GM18526 (cell line): Measurements from ENCODE around the gene UTP14C.

Experiments used
- POLR2A ChIP-seq: IDR thresholded peaks from 3 replicates; pipeline ENCODE4 v1.6.1; 2011; ENCODE audit not compliant: insufficient read length; ENCODE audit errors: extremely low read depth

UTP14C gene

DNA sequence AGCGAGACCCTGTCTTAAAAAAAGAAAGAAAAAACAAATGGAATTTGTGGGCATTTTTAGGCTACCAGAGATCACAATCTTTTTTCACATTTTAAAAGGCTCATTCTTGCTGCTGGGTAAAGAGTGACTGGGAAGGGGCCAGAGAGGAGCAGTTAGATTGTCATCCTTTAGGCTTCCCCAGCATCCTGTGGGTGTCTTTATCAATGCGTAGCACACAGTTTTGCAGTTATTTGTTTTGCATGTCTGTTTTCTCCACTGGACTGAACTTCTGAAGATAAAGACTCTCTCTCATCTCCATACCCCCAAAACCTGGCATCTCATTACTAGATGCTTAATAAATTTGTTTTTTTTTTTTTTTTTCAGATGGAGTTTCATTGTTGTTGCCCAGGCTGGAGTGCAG is 2.1 kb upstream of the UTP14C start:
- no peak for TF ChIP-seq POLR2A

DNA sequence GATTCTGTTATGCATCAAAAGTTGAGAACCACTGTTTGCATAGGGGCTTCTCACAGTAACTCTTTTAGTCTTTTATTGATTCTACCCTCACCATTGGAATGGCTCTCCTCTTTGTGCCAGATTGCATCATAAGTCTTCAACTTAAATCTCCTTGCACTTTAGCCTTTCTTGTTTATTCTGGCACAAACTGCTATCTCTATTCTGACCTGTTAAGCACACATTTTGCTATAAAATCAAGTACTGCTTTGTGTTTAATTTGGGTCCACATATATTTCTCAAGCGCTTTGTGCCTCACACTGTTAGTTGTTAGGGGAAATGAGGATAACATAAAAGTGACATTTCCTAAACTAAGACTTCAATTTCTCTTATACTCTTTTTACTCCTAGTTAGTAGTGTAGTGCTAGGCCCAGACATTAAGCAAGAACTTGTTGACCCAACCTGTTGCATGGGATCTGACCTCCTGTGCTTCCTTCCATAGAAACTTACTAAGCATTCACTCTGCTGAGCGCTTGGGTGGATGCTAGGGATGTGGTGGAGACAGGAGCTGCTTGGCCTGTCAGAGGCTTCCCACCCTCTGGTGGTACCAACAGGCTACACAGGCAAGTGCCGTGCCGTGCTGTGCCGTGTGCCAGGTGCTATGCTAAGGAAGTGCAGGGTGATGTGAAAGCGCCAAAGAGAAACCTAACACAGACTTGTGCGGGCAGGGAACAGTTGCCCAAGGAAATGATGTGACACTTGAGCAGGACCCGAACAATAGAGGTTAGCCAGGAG is 1.2 kb downstream of the UTP14C start:
- TF ChIP-seq POLR2A: no peak

DNA sequence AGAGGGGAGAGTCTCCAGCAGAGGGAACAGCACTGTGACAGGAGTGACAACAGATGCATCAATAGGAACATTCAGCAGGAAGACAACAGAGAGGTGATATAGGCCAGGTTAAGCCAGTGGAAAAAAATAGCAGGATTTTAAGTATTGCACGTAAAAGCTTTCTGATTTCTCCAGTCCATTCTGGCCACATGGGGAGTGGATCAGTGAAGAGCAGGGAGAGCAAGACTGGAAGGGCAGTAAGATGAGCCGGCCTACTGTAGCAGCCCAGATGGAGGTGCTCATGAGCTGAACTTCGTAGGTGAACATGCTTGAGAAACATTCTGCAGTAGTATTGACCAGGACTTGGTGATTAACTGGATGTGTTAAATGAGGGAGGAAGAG is 1.7 kb downstream of the UTP14C start:
- TF ChIP-seq POLR2A: no peak

DNA sequence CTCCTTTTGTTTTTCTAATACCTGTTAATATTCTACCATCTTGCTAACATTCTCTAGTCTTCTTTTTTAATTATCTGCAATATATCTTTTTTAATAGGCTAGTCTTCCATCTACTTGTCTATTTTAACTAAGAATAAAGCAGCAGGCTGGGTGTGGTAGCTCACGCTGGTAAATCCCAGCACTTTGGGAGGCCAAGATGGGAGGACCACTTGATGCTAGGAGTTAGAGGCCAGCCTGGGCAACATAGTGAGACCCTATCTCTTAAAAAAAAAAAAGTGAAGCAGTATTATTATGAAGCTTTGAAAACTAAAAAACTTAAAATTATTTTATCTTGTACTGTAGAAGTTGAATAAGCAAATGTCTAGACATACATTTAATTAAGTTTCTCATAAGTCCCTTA is 3.3 kb downstream of the UTP14C start:
- no peak for TF ChIP-seq POLR2A

DNA sequence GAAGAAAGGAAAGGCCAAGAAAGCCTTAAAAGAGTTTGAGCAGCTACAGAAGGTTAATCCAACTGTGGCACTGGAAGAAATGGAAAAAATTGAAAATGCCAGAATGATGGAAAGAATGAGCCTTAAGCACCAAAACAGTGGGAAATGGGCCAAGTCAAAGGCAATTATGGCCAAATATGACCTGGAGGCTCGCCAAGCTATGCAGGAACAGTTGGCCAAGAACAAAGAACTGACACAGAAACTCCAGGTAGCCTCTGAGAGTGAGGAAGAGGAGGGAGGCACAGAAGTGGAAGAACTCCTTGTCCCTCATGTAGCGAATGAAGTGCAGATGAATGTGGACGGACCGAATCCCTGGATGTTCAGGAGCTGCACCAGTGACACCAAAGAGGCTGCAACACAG is 5.1 kb downstream of the UTP14C start:
- TF ChIP-seq POLR2A: no peak

DNA sequence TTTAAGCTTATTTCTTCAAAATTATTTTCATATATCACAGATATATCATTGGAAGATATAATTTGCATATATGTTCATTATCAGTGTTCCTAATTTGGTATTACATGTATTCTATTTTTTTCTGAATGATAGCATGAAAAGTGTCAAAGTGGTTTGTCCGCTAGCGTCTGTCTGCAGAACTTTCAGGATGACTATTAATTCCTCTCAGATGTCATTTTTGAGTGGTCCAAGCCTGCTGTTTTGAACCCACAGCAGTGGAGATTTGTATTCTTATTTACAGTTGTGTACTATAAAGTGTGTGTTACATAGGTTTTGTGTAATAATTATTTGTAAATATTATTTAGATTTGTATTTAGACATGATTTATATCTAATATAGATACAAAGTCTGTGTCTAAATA is 8.5 kb downstream of the UTP14C start:
- TF ChIP-seq POLR2A: no peak

DNA sequence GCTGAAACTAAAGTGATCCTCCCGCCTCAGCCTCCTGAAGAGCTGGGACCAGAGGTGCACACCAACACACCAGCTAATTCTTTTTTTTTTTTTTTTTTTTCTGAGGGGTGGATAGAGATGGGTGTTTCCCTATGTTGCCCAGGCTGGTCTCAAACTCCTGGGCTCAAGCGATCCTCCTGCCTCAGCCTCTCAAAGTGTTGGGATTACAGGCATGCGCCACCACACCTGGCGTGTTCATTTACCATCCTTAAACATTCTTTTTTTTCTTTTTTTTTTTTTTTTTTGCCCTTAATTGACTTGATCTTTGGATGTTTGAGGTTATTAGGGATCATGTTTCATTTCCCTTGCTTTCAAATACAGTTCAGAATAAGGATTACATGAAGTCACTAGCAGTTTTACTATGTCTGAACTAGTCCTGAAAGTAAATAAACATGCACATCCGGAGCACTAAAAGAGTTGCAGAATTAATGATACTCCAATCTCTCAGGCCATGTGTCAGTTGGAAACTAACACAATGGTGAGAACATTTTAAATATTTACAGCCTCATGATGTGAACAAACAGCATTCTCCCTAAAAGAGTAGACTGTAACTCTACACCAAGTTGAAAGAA is 10.2 kb downstream of the UTP14C start:
- TF ChIP-seq POLR2A: no peak

DNA sequence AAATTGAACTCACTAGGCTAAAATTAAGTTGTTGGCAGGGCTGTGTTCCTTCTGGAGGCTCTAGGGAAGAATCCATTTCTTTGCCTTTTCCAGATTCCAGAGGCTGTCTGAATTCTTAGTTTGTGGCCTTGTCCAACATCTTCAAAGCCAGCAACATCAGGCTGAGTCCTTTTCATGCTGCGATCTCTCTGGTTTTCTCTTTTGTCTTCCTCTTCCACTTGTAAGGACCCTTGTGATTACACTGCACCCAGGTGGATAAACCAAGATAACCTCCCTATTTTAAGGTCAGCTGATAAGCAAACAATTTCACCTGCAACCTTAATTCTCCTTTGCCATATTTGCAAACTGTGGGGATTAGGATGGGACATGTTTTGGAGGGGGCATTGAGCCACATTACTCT is 11.5 kb downstream of the UTP14C start:
- no peak for TF ChIP-seq POLR2A

DNA sequence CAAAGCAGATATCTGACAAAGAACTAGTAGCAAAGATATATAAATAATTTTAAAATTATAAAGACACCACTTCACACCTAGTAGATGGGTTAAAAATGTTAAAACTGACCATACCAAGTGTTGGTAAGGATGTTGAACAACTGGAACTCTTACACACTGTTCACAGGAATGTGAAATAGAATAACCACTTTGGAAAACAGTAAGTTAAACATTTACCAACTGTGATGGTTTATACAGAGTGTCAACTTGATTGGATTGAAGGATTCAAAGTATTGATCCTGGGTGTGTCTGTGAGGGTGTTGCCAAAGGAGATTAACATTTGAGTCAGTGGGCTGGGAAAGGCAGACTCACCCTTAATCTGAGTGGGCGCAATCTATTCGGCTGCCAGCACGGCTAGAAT is 19.2 kb downstream of the UTP14C start:
- TF ChIP-seq POLR2A: no peak

DNA sequence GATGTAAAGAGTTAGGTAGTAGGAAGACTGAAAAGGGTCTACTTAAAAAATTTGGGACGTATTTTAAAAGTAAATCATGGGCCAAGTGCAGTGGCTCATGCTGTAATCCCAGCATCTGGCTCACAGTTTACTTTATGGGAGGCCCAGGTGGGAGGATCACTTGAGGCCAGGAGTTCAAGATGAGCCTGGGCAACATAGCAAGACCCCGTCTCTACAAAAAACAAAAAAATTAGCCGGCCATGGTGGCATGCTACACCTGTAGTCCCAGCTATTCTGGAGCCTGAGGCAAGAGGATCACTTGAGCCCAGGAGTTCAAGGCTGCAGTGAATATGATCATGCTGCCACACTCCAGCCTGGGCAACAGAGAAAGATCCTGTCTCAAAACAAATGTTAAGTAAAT is 23.0 kb downstream of the UTP14C start:
- TF ChIP-seq POLR2A: no peak

DNA sequence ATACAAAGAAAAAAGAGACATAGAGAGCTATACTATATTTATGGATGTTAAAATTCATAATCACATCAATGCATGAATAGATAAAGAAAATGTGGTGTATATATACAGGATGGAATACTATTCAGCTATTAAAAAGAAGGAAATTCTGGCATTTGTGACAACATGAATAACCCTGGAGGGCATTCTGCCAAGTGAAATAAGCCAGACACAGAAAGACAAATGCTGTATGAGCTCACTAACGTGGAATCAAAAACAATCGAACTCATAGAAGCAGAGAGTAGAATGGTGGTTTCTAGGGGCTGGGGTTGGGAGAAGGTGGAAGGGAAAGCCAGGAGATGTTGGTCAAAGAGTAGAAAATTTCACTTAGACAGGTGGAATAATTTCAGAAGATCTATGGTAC is 24.0 kb downstream of the UTP14C start:
- TF ChIP-seq POLR2A: no peak

DNA sequence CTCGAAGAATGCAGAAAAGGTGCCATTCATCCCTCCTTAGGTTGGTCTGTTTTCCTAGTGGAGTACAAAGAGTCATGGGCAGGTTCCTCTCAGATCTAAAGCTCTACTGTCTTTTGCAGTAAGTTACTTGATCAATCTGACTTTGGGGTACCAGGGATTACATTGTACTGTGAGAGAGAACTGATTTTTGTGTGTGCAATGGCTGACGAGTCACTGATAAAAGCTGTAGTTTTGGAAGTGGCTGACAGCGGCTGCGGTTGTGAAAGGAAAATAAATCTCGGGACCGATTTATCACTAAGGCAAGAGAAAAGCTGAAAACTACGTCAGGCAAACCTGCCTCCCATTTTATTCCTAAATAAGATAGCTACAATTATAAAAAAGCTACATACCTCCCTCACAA is 26.9 kb downstream of the UTP14C start:
- TF ChIP-seq POLR2A: no peak

DNA sequence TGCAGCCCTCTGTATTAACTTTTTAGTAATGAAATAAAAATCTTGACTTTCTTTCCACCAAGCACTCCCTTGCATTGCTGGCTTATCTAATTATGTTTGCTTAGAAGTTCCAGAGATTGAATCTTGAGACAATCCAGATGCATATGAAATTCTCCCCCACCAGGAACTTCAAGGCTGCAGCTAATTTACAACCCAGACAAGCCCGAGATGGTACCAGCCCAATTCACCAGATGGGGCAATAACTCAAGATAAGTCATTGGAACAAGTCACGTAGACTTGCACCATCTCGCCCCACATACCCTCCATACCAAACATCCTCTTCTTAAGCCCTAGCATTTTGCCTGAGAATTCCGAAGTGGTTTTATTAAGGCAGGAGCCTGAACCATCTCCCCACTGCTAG is 29.0 kb downstream of the UTP14C start:
- no peak for TF ChIP-seq POLR2A

DNA sequence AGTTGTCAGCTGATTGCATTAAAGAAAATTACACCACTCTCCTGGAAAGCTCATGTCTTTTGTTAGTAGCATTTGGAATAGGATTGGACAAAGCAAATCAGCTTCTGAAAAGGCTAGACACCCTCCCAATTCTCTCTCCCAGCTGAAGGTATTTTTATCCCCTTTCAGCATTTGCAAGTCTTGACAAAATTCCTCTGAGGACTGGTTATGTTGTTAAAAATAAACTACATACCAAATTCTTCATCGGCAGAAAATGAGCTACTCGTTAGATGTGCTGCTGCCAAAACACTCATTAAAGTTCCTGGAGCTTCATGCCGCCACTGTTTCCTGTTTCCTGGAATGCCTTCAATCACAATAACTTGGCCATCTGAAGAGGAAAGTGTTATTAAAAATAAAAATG is 37.1 kb downstream of the UTP14C start:
- TF ChIP-seq POLR2A: no peak

DNA sequence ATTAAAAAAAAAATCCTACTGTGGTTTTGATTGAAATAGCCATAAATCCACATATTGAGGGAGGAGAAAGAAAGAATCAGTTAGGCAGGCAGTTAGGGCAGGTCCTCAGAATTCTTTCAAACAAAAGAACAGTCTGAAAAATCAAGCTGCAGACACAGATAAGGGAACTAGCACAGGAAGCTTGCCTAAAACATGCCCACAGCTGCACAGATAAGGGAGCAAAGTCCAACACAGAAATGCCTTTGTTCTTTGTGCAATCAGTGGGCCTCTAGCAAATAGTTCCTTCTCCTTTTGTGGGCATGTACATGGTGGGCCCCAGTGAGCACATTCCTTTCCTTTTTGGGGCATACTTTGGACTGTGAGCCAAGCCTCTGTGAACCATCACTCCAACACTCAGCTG is 42.7 kb downstream of the UTP14C start:
- no peak for TF ChIP-seq POLR2A

DNA sequence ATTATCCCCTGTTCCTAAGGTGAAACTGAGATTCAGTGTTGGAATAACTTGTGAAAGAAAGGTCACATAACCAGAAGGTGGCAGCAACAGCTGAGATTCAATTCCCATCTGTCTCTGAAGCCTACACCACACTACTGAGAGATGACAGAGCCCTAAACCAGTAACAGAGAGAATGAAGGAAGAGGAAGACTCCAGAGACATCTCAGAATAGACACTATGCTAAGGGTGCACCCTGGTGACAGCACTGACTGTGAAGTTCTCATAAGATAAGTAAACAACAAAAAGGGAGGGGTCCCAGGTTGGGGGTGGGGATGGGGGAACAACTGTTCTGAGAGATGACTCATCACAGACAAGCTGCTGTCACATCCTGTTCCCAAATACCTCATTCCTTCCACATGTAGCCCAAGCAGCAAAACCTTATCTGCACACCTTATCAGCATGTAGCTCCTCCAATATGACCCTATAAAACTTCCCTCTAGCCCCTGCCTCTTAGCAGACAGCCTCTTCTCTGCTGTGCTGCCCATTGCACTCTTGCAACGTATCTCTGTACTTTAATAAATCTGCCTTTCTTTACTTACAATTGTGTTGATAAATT is 46.5 kb downstream of the UTP14C start:
- no peak for TF ChIP-seq POLR2A
